ENCODE measurements around the gene DTWD1. TPM values are rescaled to one million over a fixed set of nuclear protein-coding genes. Genes with fewer than 3 reads are reported as not detected.
A peak's percentile ranks its signal among the peaks of the same experiment; 100 is the strongest.

The DTWD1 gene
- polyA plus RNA-seq, 1 of the 3 experiments (the other 2 are of a cell fraction): 13.9 TPM

GRCh38 chr15:49621401-49621811, 558 bp downstream of the DTWD1 start (continued):
- TF ChIP-seq USF1 (IDR thresholded peaks at IDR 0.05; ENCODE audit: borderline replicate concordance, low read depth) (no peak), MAX (IDR thresholded peaks at IDR 0.05; ENCODE audit: low read depth) (no peak), PBX3 (IDR thresholded peaks at IDR 0.05) (no peak), EP300 (IDR thresholded peaks at IDR 0.05; ENCODE audit: borderline replicate concordance in 1 of 2, low read depth in 1 of 2, low read length in 1 of 2) (no peak), MXI1 (IDR thresholded peaks at IDR 0.05; ENCODE audit: low read depth, low read length) (no peak)

GRCh38 chr15:49621887-49622286, 1.0 kb downstream of the DTWD1 start:
- H3K4me3 ChIP-seq (ENCODE audit: low read depth in 2 of 2, low read length in 1 of 2): peak overlapping the region; percentile 78 to 92
- H2AFZ ChIP-seq (ENCODE audit: low read depth): no peak overlapping the region
- H3F3A ChIP-seq (replicated peaks; ENCODE audit: insufficient read depth): peaks cover 21% of the 10 kb centered on the region
- POLR2A ChIA-PET: interaction anchor here (1.1 kb wide), 1 partner anchor 67 kb away, joined by 3 read pairs; no protein-coding TSS in a partner anchor
- peak overlapping the region; percentile 70 for H3K4me2 ChIP-seq
- H3K36me3 ChIP-seq (replicated peaks in 1 of 2; ENCODE audit: control insufficient read depth in 1 of 2, insufficient read depth in 2 of 2, low read length in 1 of 2): peaks cover 24 to 31% of the 10 kb centered on the region in 2 experiments
- H3K9me2 ChIP-seq: no peaks in the 10 kb centered on the region
- no peak for DNase-seq
- 48% methylated on average over 1 of the region's 1 CpG for WGBS (ENCODE audit: low lambda C conversion rate)
- peaks cover 17% of the 10 kb centered on the region for H3K9me3 ChIP-seq
- no peaks in the 10 kb centered on the region for H3K27me3 ChIP-seq (ENCODE audit: insufficient read depth)
- peaks cover 59% of the 10 kb centered on the region for H3K79me2 ChIP-seq (ENCODE audit: insufficient read depth)
- no peak for TF ChIP-seq TEAD4 (IDR thresholded peaks at IDR 0.05; ENCODE audit: borderline replicate concordance, insufficient read depth)
- TF ChIP-seq RXRA (IDR thresholded peaks at IDR 0.05; ENCODE audit: borderline replicate concordance, low read depth): no peak
- no peak for TF ChIP-seq TAF1 (IDR thresholded peaks at IDR 0.05; ENCODE audit: borderline replicate concordance, low read depth, low read length)
- no peak for TF ChIP-seq RCOR1 (IDR thresholded peaks at IDR 0.05; ENCODE audit: low read length)
- TF ChIP-seq PBX3 (IDR thresholded peaks at IDR 0.05): no peak
- no peak for TF ChIP-seq USF1 (IDR thresholded peaks at IDR 0.05; ENCODE audit: borderline replicate concordance, low read depth)
- no peak for TF ChIP-seq YY1 (IDR thresholded peaks at IDR 0.05; ENCODE audit: low read depth)
- H4K20me1 ChIP-seq (ENCODE audit: insufficient read depth): no peaks in the 10 kb centered on the region
- H3K4me1 ChIP-seq (ENCODE audit: control insufficient read depth in 1 of 2, insufficient read depth in 2 of 2, low read depth in 1 of 2, low read length in 1 of 2): peaks cover 4 to 6% of the 10 kb centered on the region in 2 experiments; a peak in 3 of 4 replicates
- H3K27ac ChIP-seq (ENCODE audit: low read depth in 2 of 2, low read length in 1 of 2): peak overlapping the region in 1 of 2 experiments; percentile 98; a peak in 2 of 4 replicates
- peak overlapping the region; percentile 85; the same call in 1 of the 2 replicates for H3K9ac ChIP-seq
- CTCF ChIA-PET: interaction anchor here (1.7 to 1.8 kb wide), 2 partner anchors 382 to 430 kb away, joined by 4 to 6 read pairs; no protein-coding TSS in a partner anchor

Measured in SK-N-SH (cell line).